Left lung (tissue), 10 donors: Measurements from ENCODE around the gene ASCL5. TPM values are rescaled to one million over a fixed set of nuclear protein-coding genes. Genes with fewer than 3 reads are reported as not detected.

ENCODE experiments used
- ATAC-seq: fragments of 200-7000 bp; cut with Tn5 transposase; one replicate; pipeline ENCODE4 v1.9.1; 2020; ENCODE audit warnings: moderate library complexity
- DNase-seq, 4 donors: peaks; one replicate each; pipeline ENCODE4 v3.0.0-alpha.2; 2013 to 2020
- H3K27ac ChIP-seq, 2 donors: fragments of 200-600 bp; sonication (generic) in 1 of 2; one replicate each; pipeline versions ENCODE4 v1.5.0 to v1.8.0; 2020 to 2021
- H3K27me3 ChIP-seq, 2 donors: fragments of 200-600 bp; sonication (generic) in 1 of 2; one replicate each; pipeline versions ENCODE4 v1.5.0 to v1.8.0; 2020 to 2021
- H3K36me3 ChIP-seq, 2 donors: fragments of 200-600 bp; sonication (generic) in 1 of 2; one replicate each; pipeline versions ENCODE4 v1.5.0 to v1.8.0; 2020 to 2021
- H3K4me1 ChIP-seq, 2 donors: fragments of 200-600 bp; one replicate each; pipeline ENCODE4 v1.8.0; 2021
- H3K4me3 ChIP-seq, 2 donors: fragments of 200-600 bp; sonication (generic) in 1 of 2; one replicate each; pipeline versions ENCODE4 v1.5.0 to v1.8.0; 2020 to 2021; ENCODE audit warnings: mild to moderate bottlenecking in 1 of 2
- H3K9me3 ChIP-seq, 2 donors: fragments of 200-600 bp; sonication (generic) in 1 of 2; one replicate each; pipeline versions ENCODE4 v1.5.0 to v1.8.0; 2020 to 2021
- CTCF ChIP-seq, 2 donors: fragments of 200-600 bp; sonication (generic) in 1 of 2; IDR thresholded peaks; one replicate each; pipeline versions ENCODE4 v1.5.0 to v1.8.0; 2021; ENCODE audit warnings: antibody characterized with exemption in 2 of 2
- intact Hi-C, 2 donors: fragments of 100-400 bp; cut with DNase I; formaldehyde crosslinking; loops; one replicate each; pipeline versions ENCODE4 v1.11.2 to v1.14.2; 2022
- polyA plus RNA-seq, 6 donors: library from polyadenylated mRNA; unstranded; fragments of 120-200 nt; gene quantifications; one replicate each; pipeline ENCODE4 v1.2.1, GENCODE V29; 2013; ENCODE audit not compliant: insufficient read length in 6 of 6
- total RNA-seq, 2 donors: library from RNA; stranded (reverse); fragmentation: NEBNext Ultra II Directional; extraction: Animal tissue kit (Norgen Biotek cat#: 25700); gene quantifications; one replicate each; pipeline ENCODE4 v1.2.1, GENCODE V29; 2021
- donor health status: DM: no; HTN: yes; CAD: no.
- donor health status: DM: no; HTN: no; CAD: no.

The ASCL5 gene
- total and polyA plus RNA-seq, 8 donors, result 0.21 to 1.0 (median 0.58) TPM

- Histone ChIP-seq H3K27me3 (no peaks in the 10 kb centered on the region), H3K9me3 (no peaks in the 10 kb centered on the region), H3K27ac (no peak overlapping the region), H3K4me1 (peaks cover 6 to 21% of the 10 kb centered on the region in 2 donors), H3K4me3 (no peak overlapping the region), H3K36me3 (no peaks in the 10 kb centered on the region)
- ATAC-seq (no peak), DNase-seq (no peak)
- intact Hi-C loops, result no loop called here
- TF ChIP-seq CTCF (IDR thresholded peaks at IDR 0.05), result no peak
Measured at GRCh38 chr1:201156819-201157218, 29.8 kb upstream of the ASCL5 start.

DNA sequence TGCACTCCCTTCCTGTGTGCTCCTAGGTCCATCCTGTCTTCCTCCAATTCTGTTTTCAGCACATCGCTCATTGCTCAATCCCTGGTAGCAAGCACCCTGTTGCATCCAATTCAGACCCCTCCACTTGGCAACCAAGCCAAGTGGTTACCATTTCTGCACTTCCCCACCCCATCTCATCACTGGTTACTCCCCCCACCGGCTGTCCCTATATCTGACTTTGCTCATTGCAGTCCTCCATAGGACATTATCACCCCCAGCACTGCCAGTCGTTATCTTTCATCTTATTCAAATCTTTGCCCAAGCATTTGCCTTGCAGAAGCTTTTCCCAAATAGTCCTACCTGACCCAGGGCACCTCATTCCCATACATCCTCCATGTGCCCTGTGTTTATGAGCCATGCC lies 29.4 kb upstream of the ASCL5 start:
- no peaks in the 10 kb centered on the region for H3K9me3 ChIP-seq
- H3K4me1 ChIP-seq, result peaks cover 6 to 21% of the 10 kb centered on the region in 2 donors
- intact Hi-C loops, result no loop called here
- no peak for ATAC-seq
- no peak overlapping the region for H3K4me3 ChIP-seq
- H3K27me3 ChIP-seq, result no peaks in the 10 kb centered on the region
- no peak for DNase-seq
- H3K36me3 ChIP-seq, result peaks cover 0 to 4% of the 10 kb centered on the region in 2 donors
- no peak overlapping the region for H3K27ac ChIP-seq
- TF ChIP-seq CTCF (IDR thresholded peaks at IDR 0.05), result no peak

DNA sequence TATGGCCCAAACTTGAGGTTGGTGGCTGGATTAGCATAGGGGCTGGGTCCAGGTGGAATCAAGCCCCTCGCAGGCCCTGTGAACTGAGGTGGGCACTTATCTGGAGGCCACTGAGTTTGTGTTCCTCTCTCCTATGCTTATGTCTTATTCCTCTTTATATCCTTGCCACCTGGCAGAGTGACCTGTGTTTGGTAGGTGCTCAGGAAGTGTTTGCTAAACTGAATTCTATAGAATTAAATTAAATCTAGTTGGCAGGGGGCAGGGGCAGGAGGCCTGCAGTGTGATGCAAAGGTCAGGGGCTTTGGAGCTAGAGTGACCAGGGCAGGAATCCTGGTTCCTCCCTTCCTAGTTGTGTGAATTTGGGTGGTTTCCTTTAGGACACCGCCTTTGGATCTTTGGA lies 28.4 kb upstream of the ASCL5 start:
- no peak for TF ChIP-seq CTCF (IDR thresholded peaks at IDR 0.05)
- Histone ChIP-seq H3K9me3 (no peaks in the 10 kb centered on the region), H3K27me3 (no peaks in the 10 kb centered on the region), H3K4me3 (no peak overlapping the region), H3K36me3 (peaks cover 0 to 4% of the 10 kb centered on the region in 2 donors), H3K27ac (no peak overlapping the region), H3K4me1 (peaks cover 6 to 21% of the 10 kb centered on the region in 2 donors)
- intact Hi-C loops, result no loop called here
- ATAC-seq (no peak), DNase-seq (no peak)

GRCh38 chr1:201154389-201155165 lies 27.6 kb upstream of the ASCL5 start, which contains the start of gene TMEM9:
Gene TMEM9, minus strand, starts transcription at chr1:201154474. Its CDS starts 551 bp downstream, at chr1:201153923.
- Histone ChIP-seq H3K4me1 (peaks cover 6 to 21% of the 10 kb centered on the region in 2 donors), H3K4me3 (peak within 1 kb of the TSS; percentile 69 to 86), H3K36me3 (peaks cover 0 to 4% of the 10 kb centered on the region in 2 donors), H3K27me3 (no peaks in the 10 kb centered on the region), H3K9me3 (no peaks in the 10 kb centered on the region), H3K27ac (peak within 1 kb of the TSS; percentile 31 to 71)
- ATAC-seq (peak; percentile 96), DNase-seq (peak; percentile 96 to 99 (median 98))
- intact Hi-C loops, result no loop called here
- no peak for TF ChIP-seq CTCF (IDR thresholded peaks at IDR 0.05)

DNA sequence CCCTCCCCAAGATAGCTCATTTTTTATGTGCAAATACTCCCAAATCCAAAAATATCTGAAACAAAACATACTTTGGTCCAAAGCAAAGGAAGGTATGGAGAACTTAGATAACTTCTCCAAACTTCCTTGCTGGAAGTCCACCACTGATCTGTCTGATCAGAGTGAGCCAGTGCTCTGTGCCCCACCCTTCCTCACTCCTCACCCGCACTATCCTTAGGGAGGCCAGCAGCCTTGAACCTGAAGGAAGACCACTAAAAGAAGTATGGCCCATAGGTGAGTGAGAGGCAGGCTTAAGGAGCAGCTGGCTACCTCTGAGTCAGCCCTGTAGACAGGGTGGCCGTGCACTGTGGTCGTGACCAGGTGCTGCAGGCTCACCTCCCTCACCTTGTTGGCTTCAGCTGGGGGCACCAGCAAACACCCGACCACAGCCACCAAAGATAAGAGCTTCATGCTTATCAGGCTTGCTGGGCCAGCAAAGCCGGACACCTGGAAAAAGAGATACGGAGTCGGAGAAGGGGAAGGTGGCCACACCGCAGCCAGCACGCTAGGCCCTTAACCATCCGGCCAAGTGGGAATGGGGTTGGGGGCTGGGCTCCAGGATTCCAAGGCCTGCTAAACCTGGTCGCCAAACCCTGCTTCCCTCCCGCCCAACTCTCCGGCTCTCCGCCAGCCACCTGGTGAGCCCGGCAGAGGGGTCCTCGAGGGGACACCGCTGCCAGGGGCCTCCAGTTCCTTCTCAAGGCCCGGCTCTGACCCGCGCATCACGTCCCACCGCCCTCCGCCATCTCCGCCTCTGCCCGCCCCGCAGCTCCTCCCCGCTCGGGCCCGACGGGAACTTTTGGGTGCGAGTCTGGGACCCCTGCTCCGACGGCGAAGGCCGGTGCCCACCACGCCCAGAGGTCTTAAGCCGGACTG lies 26.7 kb upstream of the ASCL5 start:
- intact Hi-C loops, result no loop called here
- peaks cover 0 to 6% of the 10 kb centered on the region in 2 donors for H3K36me3 ChIP-seq

More for the DNA sequence above, 26.7 kb upstream of the ASCL5 start:
- DNase-seq (peak in 1 of 4 donors; percentile 59), ATAC-seq (peak; percentile 86)
- TF ChIP-seq CTCF (IDR thresholded peaks at IDR 0.05), result no peak
- Histone ChIP-seq H3K4me1 (peaks cover 6 to 21% of the 10 kb centered on the region in 2 donors), H3K4me3 (peak overlapping the region; percentile 69 to 86), H3K9me3 (no peaks in the 10 kb centered on the region), H3K27me3 (no peaks in the 10 kb centered on the region), H3K27ac (peak overlapping the region; percentile 27 to 71)
